ENCODE measurements around the gene AWAT2.

The AWAT2 gene

DNA sequence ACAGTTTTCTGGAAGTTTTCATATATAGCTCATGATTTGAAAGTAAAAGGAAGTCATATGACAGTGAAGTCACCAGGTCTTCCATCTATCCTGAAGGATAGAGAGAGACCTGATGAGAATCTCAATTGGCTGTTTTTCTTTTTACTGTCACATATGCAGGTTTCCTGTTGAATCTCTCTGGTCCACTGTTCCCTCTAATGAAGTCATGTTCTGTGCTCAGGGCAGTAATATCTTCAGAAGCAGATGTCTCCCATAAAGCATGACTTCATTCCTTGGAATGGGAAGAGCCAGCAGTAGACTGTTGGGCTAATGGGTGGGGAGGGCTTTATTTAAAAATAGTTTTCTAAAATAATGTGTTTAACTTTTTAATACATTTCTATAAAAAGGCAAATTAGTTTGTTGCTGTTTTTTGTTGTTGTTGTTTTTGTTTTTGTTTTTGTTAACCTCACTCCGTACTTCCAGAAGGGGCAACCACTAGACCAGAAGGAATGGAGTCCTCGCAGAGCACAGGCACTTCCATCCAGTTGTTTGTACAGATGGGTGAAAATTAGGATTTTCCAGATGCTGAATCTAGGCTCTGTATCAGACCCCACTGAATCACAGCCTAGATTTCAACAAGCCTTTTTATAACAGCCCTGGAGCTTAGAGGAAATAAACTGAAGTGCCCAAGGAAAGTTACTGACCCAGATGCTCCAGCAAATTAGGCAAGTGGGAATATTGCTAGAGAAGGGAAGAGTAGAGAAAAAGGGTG, 54.2 kb downstream of the AWAT2 start:
- no peak for DNase-seq

DNA sequence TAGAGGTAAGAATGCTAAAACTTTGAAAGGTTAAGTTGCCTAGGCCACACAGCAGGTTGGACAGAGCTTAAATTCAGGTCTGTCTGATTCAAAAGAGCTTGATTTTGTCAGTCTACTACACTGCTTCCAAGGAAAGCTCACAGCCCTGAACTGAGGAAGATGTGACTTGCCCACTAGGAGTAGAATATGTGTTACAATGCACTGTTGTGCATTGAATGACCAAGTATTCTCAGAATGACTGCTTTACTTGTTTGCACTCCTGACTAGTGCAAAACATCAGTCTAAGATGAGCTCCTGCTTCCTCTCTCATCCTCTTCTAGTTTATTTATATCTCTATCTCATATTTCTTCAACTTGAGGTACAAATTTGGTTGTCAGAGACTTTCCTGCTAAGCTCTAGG, 56.2 kb downstream of the AWAT2 start:
- no peak for DNase-seq

DNA sequence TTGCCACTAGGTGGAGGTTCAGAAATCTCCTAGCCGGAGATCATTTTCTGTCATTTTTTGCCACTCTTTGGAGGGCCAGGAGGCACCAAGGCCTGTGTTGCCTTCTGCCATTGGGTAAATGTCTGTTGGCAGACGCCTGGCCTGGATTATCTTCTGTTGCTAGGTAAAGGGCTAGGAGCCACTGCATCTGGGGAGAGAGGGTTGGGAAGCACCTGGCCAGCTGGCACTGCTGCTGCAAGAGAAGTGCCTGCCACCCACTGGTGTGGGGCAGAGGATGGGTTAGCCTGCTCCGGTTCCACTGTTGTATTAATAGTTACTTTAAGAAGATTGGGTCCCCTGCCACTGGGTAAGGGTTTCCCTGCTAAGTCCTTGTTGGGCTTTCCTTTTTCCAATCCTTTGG, 58.1 kb downstream of the AWAT2 start:
- no peak for DNase-seq

Data from COR-L47 (cell line).